B cell (primary cell): ENCODE measurements around the gene RNGTT. TPM values are rescaled to one million over a fixed set of nuclear protein-coding genes. Genes with fewer than 3 reads are reported as not detected.
A peak's percentile ranks its signal among the peaks of the same experiment; 100 is the strongest.

Experiments used
- ATAC-seq: fragments of 200-7000 bp; cut with Tn5 transposase; one replicate; pipeline ENCODE4 v1.10.0; 2021; ENCODE audit warnings: low read depth, mild to moderate bottlenecking, moderate number of reproducible peaks, moderate library complexity
- CTCF ChIA-PET: fragments of 350-600 bp; sonication (Branson Sonifier 250); formaldehyde crosslinking; loops from one replicate; lab custom pipeline; 2021; ENCODE audit warnings: antibody characterized with exemption, inconsistent platforms; lab: Charles Lee
- POLR2A ChIA-PET: fragments of 350-600 bp; sonication (Branson Sonifier 250); formaldehyde crosslinking; loops from one replicate; lab custom pipeline; 2021; ENCODE audit warnings: antibody characterized with exemption; lab: Charles Lee
- DNase-seq: peaks from one replicate; pipeline ENCODE4 v3.0.0; 2013
- H2AFZ ChIP-seq: 2 replicates; pipeline ENCODE4 v1.6.1; 2012; ENCODE audit warnings: mild to moderate bottlenecking, low read depth, low read length; ENCODE audit not compliant: insufficient read depth, poor library complexity, severe bottlenecking
- H3K27ac ChIP-seq, 2 donors: 1 replicate in 1 of 2; 2 replicates in 1 of 2; pipeline ENCODE4 v1.5.1; 2012 to 2013; ENCODE audit warnings: low read length in 2 of 2, mild to moderate bottlenecking in 2 of 2, moderate library complexity in 1 of 2
- H3K27me3 ChIP-seq, 4 experiments: fragments of 200-600 bp in 1 of 4; sonication (generic) in 1 of 4; replicated peaks in 1 of 4; 1 replicate in 2 of 4; 2 replicates in 2 of 4; pipeline versions ENCODE4 v1.6.1 to v1.7.0; 2013 to 2016; ENCODE audit warnings: low read length in 3 of 4, mild to moderate bottlenecking in 2 of 4, mixed read lengths in 1 of 4, moderate library complexity in 1 of 4; ENCODE audit not compliant: insufficient read depth in 4 of 4, control insufficient read depth in 3 of 4; ENCODE audit errors: control extremely low read depth in 1 of 4
- H3K36me3 ChIP-seq, 2 experiments: replicated peaks in 1 of 2; 1 replicate in 1 of 2; 2 replicates in 1 of 2; pipeline versions ENCODE4 v1.6.1 to v1.7.1; 2013; ENCODE audit warnings: low read length in 1 of 2; ENCODE audit not compliant: insufficient read depth in 2 of 2, control insufficient read depth in 1 of 2; ENCODE audit errors: control extremely low read depth in 1 of 2, extremely low read depth in 1 of 2
- H3K4me1 ChIP-seq, 2 donors: fragments of 200-600 bp in 1 of 2; sonication (generic) in 1 of 2; 1 replicate in 1 of 2; 2 replicates in 1 of 2; pipeline versions ENCODE4 v1.5.1 to v1.6.1; 2013 to 2017; ENCODE audit warnings: low read length in 2 of 2; ENCODE audit not compliant: control insufficient read depth in 2 of 2, insufficient read depth in 2 of 2
- H3K4me2 ChIP-seq: replicated peaks from 2 replicates; pipeline ENCODE3; 2012; ENCODE audit warnings: mild to moderate bottlenecking, low read depth, low read length; ENCODE audit not compliant: poor library complexity, severe bottlenecking
- H3K4me3 ChIP-seq, 5 experiments: fragments of 200-600 bp in 1 of 5; sonication (generic) in 1 of 5; 1 replicate in 3 of 5; 2 replicates in 2 of 5; pipeline versions ENCODE4 v1.5.1 to v1.7.0; 2011 to 2016; ENCODE audit warnings: low read length in 4 of 5, mild to moderate bottlenecking in 4 of 5, low read depth in 2 of 5, control low read depth in 1 of 5, moderate library complexity in 1 of 5; ENCODE audit not compliant: insufficient read depth in 1 of 5; ENCODE audit errors: control extremely low read depth in 1 of 5, extremely low read depth in 1 of 5
- H3K79me2 ChIP-seq: fragments of 200-600 bp; sonication (generic); one replicate; pipeline ENCODE4 v1.6.0; 2016; ENCODE audit warnings: low read length; ENCODE audit not compliant: control insufficient read depth, insufficient read depth
- H3K9ac ChIP-seq: fragments of 200-600 bp; sonication (generic); 2 replicates; pipeline ENCODE4 v1.6.1; 2017; ENCODE audit warnings: mild to moderate bottlenecking, low read length, moderate library complexity
- H3K9me3 ChIP-seq, 3 donors: one replicate each; pipeline versions ENCODE4 v1.6.1 to v1.7.1; 2013; ENCODE audit warnings: low read length in 2 of 3; ENCODE audit not compliant: control insufficient read depth in 2 of 3, insufficient read depth in 1 of 3; ENCODE audit errors: control extremely low read depth in 1 of 3
- H4K20me1 ChIP-seq: 2 replicates; pipeline ENCODE4 v1.6.0; 2012; ENCODE audit warnings: mild to moderate bottlenecking, low read length; ENCODE audit not compliant: insufficient read depth, control insufficient read depth, poor library complexity, severe bottlenecking
- H3K27ac Mint-ChIP-seq: one replicate; pipeline ENCODE4 v1.8.0; 2021; ENCODE audit warnings: mixed read lengths
- H3K27me3 Mint-ChIP-seq: one replicate; pipeline ENCODE4 v1.8.0; 2021; ENCODE audit warnings: mixed read lengths
- H3K4me1 Mint-ChIP-seq: one replicate; pipeline ENCODE4 v1.8.0; 2021; ENCODE audit warnings: mixed read lengths
- H3K4me3 Mint-ChIP-seq: one replicate; pipeline ENCODE4 v1.8.0; 2021; ENCODE audit warnings: mixed read lengths
- H3K9me3 Mint-ChIP-seq: one replicate; pipeline ENCODE4 v1.8.0; 2022; ENCODE audit warnings: mixed read lengths; ENCODE audit not compliant: insufficient read depth
- EZH2 ChIP-seq: IDR thresholded peaks from 2 replicates; pipeline ENCODE4 v1.6.1; 2012; ENCODE audit warnings: borderline replicate concordance, low read depth, mild to moderate bottlenecking, moderate library complexity, low read length; ENCODE audit not compliant: insufficient read depth, poor library complexity, severe bottlenecking
- WGBS: methylation state at CpG from one replicate; pipeline ENCODE4 v1.1.5; 2013; ENCODE audit warnings: missing lambda C conversion rate; ENCODE audit not compliant: insufficient coverage; 5-methylcytosine and 5-hydroxymethylcytosine counted together
- intact Hi-C: fragments of 100-400 bp; cut with micrococcal nuclease; formaldehyde crosslinking; loops from one replicate; pipeline ENCODE4 v1.10.0; 2022
- polyA plus RNA-seq: library from polyadenylated mRNA; depleted of rRNA; stranded (reverse); fragments of >200 nt; gene quantifications from 2 replicates; pipeline ENCODE4 v1.2.3, GENCODE V29; 2012
- total RNA-seq, 2 donors: library from RNA; stranded (reverse); fragments of 120-200 nt in 1 of 2; gene quantifications; 1 replicate in 1 of 2; 2 replicates in 1 of 2; pipeline versions ENCODE4 v1.2.3 to v1.2.4, GENCODE V29; 2013 to 2022
- TF ChIP-seq, protein P1 (sequence below): fragments of 200-600 bp; IDR thresholded peaks from one replicate; pipeline ENCODE4 v1.8.0; 2022; ENCODE audit warnings: antibody characterized with exemption, mild to moderate bottlenecking

Gene RNGTT
- total and polyA plus RNA-seq, 2 donors (not counting 1 experiment from before 2014, with no cell fraction given) = 10.8 to 29.1 TPM

DNA sequence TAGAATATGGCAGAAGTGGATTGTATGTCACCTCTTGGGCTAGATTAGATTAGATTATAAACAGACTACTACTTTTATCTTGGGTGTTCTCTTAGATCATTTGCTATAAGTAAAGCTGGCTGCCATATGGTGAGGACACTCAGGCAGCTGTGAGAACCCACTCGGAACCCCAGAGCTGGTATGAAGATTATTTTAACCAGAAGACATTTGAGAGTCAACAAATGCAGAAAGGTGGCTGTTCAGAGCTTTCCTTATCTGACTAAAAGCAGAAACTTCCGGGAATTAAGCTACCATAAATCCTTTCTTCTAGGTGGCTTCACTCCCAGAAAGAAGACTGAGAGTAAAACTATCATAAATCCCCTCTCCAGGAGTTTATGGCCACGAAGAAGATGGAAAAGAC is 91.9 kb downstream of the RNGTT start:
- Histone ChIP-seq H3K79me2 (no peaks in the 10 kb centered on the region), H3K36me3 (no peaks in the 10 kb centered on the region), H3K27me3 (no peaks in the 10 kb centered on the region), H3K27ac (no peak overlapping the region), H2AFZ (no peak overlapping the region), H4K20me1 (no peaks in the 10 kb centered on the region), H3K9me3 (no peaks in the 10 kb centered on the region), H3K9ac (no peak overlapping the region), H3K4me1 (no peaks in the 10 kb centered on the region), H3K4me3 (no peak overlapping the region), H3K4me2 (no peak overlapping the region)
- ChIA-PET POLR2A (interaction anchor here (0.6 kb wide), 1 partner anchor 205 kb away, joined by 4 read pairs; no protein-coding TSS in a partner anchor), CTCF (interaction anchor here (0.6 to 7.5 kb wide), 22 partner anchors 8 to 1805 kb away, joined by 3 to 46 read pairs (median 5); no protein-coding TSS in a partner anchor)
- intact Hi-C loops = loop anchor here (2.0 to 10.0 kb wide), 3 partner anchors 633 to 1637 kb away; no protein-coding TSS in a partner anchor
- ATAC-seq (no peak), DNase-seq (no peak)
- WGBS = 62% methylated on average over 2 of the region's 3 CpGs
- Mint-ChIP-seq H3K27ac (no peak overlapping the region), H3K4me1 (no peaks in the 10 kb centered on the region), H3K27me3 (no peaks in the 10 kb centered on the region), H3K9me3 (no peaks in the 10 kb centered on the region), H3K4me3 (no peak overlapping the region)
- TF ChIP-seq EZH2 = no peak
- TF ChIP-seq, protein P1, sequence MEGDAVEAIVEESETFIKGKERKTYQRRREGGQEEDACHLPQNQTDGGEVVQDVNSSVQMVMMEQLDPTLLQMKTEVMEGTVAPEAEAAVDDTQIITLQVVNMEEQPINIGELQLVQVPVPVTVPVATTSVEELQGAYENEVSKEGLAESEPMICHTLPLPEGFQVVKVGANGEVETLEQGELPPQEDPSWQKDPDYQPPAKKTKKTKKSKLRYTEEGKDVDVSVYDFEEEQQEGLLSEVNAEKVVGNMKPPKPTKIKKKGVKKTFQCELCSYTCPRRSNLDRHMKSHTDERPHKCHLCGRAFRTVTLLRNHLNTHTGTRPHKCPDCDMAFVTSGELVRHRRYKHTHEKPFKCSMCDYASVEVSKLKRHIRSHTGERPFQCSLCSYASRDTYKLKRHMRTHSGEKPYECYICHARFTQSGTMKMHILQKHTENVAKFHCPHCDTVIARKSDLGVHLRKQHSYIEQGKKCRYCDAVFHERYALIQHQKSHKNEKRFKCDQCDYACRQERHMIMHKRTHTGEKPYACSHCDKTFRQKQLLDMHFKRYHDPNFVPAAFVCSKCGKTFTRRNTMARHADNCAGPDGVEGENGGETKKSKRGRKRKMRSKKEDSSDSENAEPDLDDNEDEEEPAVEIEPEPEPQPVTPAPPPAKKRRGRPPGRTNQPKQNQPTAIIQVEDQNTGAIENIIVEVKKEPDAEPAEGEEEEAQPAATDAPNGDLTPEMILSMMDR = no peak

DNA sequence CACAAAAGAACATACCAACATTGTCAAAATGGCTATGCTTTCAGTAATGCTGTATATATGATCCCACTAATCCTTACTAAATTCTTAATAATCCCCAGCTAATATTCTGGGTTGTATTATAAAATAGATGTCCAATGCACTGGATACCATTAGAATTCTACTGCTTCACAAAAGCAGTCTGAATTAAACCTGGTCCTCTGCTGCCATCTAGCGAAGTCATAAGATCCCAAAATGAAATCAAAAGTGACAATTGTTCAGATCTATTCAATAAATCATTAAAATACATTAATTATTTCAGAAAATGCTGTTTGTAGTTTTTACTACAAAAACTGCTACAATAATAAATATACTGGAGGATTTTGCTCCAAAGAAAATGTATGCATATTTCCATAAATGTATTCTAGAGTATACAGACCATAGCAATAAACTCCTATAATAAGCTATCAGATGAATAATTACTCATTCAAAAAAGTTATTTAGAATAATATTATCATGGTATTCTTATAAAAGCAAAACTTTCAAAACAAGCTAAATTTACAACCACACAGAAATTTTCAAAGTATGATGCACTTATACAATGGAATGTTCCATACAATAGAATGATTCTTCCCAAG is 92.6 kb downstream of the RNGTT start:
- Histone ChIP-seq H3K27me3 (no peaks in the 10 kb centered on the region), H3K4me3 (no peak overlapping the region), H2AFZ (no peak overlapping the region), H4K20me1 (no peaks in the 10 kb centered on the region), H3K36me3 (no peaks in the 10 kb centered on the region), H3K79me2 (no peaks in the 10 kb centered on the region), H3K9ac (no peak overlapping the region), H3K4me1 (peaks cover 0 to 4% of the 10 kb centered on the region in 2 donors), H3K9me3 (no peaks in the 10 kb centered on the region), H3K27ac (no peak overlapping the region), H3K4me2 (no peak overlapping the region)
- DNase-seq = peak; percentile 72
- intact Hi-C loops = loop anchor here (1.0 to 10.0 kb wide), 7 partner anchors 632 to 1805 kb away; no protein-coding TSS in a partner anchor
- no peak for TF ChIP-seq EZH2
- TF ChIP-seq, protein P1 = peak; percentile 94
- no peaks in the 10 kb centered on the region for H3K27me3 Mint-ChIP-seq
- H3K27ac Mint-ChIP-seq = no peak overlapping the region
- POLR2A ChIA-PET = interaction anchor here (0.6 to 0.7 kb wide), 2 partner anchors 206 to 1286 kb away, joined by 4 to 5 read pairs; no protein-coding TSS in a partner anchor
- no peak for ATAC-seq
- H3K4me1 Mint-ChIP-seq = peaks cover 5% of the 10 kb centered on the region
- H3K4me3 Mint-ChIP-seq = no peak overlapping the region
- no CpG with 5 or more reads among the region's 1 CpG for WGBS
- H3K9me3 Mint-ChIP-seq = no peaks in the 10 kb centered on the region
- CTCF ChIA-PET = interaction anchor here (0.6 to 7.5 kb wide), 26 partner anchors 9 to 1804 kb away, joined by 3 to 46 read pairs (median 5); no protein-coding TSS in a partner anchor
